Chondrocyte (in vitro differentiated cells): ENCODE measurements around the gene ARSI. TPM values are rescaled to one million over a fixed set of nuclear protein-coding genes. Genes with fewer than 3 reads are reported as not detected.

Experiments
- DNase-seq: peaks from one replicate; pipeline ENCODE4 v3.0.0; 2021; ENCODE audit warnings: mixed read lengths, low spot score
- H3K27ac Mint-ChIP-seq: one replicate; pipeline ENCODE4 v1.8.0; 2021; ENCODE audit warnings: mild to moderate bottlenecking, moderate library complexity, mixed read lengths; ENCODE audit not compliant: unreplicated experiment
- H3K27me3 Mint-ChIP-seq: 2 replicates; pipeline ENCODE4 v1.8.0; 2021; ENCODE audit warnings: low read depth, mixed read lengths
- H3K36me3 Mint-ChIP-seq: 2 replicates; pipeline ENCODE4 v1.8.0; 2021; ENCODE audit warnings: low read depth, mixed read lengths
- H3K4me1 Mint-ChIP-seq: 2 replicates; pipeline ENCODE4 v1.8.0; 2021; ENCODE audit warnings: low read depth, mild to moderate bottlenecking, mixed read lengths
- H3K4me3 Mint-ChIP-seq: one replicate; pipeline ENCODE4 v1.8.0; 2021; ENCODE audit warnings: mild to moderate bottlenecking, moderate library complexity, mixed read lengths; ENCODE audit not compliant: unreplicated experiment
- H3K9me3 Mint-ChIP-seq: 2 replicates; pipeline ENCODE4 v1.8.0; 2021; ENCODE audit warnings: low read depth, mixed read lengths
- total RNA-seq: library from RNA; stranded (reverse); gene quantifications from 3 replicates; pipeline ENCODE4 v1.2.1, GENCODE V29; 2021
- TF ChIP-seq, protein P1 (sequence below): fragments of 200-600 bp; sonication (generic); IDR thresholded peaks from 2 replicates; pipeline ENCODE4 v1.5.0; 2021; ENCODE audit warnings: antibody characterized with exemption, mild to moderate bottlenecking, moderate library complexity

The ARSI gene
- total RNA-seq, 1 donor from 2014 or later, result 2.4 TPM

DNA sequence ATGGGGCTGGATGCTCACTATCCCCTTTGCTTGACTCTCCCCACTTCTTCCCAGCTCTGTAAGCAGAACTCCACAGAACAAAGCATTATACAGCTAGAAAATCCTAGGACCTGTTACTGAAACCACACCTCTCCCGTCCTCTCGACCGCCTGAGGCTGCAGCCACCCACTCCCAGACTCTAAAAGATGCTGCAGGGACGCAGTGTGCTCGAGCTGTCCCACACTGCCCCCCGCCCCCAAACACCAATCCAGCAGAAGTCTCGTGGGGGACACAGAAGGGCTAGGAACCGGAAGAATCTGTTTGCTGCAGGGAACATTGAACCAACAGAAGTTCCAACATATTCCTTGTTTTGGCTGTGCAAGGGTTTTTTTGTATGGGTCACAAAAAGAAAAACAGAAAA, 20.7 kb downstream of the ARSI start:
- H3K4me1 Mint-ChIP-seq, result peaks cover 7% of the 10 kb centered on the region
- H3K27ac Mint-ChIP-seq, result no peak overlapping the region
- no peaks in the 10 kb centered on the region for H3K27me3 Mint-ChIP-seq
- no peaks in the 10 kb centered on the region for H3K9me3 Mint-ChIP-seq
- no peak for DNase-seq
- H3K4me3 Mint-ChIP-seq, result no peak overlapping the region
- H3K36me3 Mint-ChIP-seq, result no peaks in the 10 kb centered on the region
- TF ChIP-seq, protein P1, sequence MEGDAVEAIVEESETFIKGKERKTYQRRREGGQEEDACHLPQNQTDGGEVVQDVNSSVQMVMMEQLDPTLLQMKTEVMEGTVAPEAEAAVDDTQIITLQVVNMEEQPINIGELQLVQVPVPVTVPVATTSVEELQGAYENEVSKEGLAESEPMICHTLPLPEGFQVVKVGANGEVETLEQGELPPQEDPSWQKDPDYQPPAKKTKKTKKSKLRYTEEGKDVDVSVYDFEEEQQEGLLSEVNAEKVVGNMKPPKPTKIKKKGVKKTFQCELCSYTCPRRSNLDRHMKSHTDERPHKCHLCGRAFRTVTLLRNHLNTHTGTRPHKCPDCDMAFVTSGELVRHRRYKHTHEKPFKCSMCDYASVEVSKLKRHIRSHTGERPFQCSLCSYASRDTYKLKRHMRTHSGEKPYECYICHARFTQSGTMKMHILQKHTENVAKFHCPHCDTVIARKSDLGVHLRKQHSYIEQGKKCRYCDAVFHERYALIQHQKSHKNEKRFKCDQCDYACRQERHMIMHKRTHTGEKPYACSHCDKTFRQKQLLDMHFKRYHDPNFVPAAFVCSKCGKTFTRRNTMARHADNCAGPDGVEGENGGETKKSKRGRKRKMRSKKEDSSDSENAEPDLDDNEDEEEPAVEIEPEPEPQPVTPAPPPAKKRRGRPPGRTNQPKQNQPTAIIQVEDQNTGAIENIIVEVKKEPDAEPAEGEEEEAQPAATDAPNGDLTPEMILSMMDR, result no peak

DNA sequence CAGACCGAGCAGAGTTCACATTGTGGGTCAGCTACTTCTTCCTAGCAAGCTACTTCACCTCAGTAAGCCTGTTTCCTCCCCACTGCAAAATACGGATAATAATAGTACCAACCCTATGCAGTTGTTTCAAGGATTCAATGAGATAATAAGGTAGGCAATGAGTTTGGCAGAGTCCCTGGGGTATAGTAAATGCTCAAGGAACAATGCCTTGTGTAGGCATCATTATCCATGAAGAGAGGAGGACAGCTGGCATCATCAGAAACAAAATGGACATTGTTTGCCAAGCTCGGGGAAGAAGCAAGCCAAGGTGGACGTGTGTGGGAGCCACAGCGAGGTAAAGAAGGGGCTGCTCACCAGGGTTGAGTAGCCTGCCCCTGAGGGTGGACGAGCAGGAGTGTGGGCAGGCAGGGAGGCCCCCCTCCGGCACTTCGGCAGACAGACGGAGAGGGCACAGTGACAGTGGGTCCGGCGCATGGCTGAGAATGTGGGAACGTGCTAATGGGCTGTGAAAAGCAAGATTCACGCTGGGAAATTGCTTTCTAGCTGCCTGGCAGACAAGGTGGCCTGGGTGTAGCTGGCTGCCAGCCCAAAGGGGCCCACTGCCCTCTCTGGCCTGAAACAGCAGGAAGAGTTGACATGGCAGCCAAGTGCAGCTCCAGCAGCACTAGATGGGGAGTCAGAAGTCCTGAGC, 23.2 kb downstream of the ARSI start:
- Mint-ChIP-seq H3K27me3 (peaks cover 2% of the 10 kb centered on the region), H3K4me3 (no peak overlapping the region), H3K36me3 (no peaks in the 10 kb centered on the region), H3K4me1 (peaks cover 7% of the 10 kb centered on the region), H3K9me3 (no peaks in the 10 kb centered on the region), H3K27ac (no peak overlapping the region)
- DNase-seq, result no peak
- TF ChIP-seq, protein P1, result no peak

DNA sequence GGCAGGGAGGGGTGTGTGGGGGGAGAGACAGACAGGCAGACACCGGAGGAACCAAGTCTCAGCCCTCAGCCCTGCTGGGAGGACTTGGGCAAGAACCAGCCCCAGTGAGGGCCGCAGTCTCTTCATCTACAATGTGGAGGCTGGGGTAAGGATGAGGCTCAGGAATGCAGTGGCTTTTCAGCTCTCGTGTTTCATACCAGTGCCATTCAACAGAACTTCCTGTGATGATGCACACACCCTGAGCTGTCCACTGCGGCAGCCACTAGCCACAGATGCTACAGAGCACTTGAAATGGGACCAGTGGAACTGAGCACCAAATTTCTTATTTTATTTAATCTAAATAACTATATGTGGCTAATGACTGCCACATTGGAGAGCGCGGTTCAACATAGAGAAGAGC, 23.8 kb downstream of the ARSI start:
- peaks cover 7% of the 10 kb centered on the region for H3K4me1 Mint-ChIP-seq
- H3K9me3 Mint-ChIP-seq, result no peaks in the 10 kb centered on the region
- DNase-seq, result no peak
- H3K27ac Mint-ChIP-seq, result no peak overlapping the region
- H3K27me3 Mint-ChIP-seq, result peaks cover 2% of the 10 kb centered on the region
- no peak overlapping the region for H3K4me3 Mint-ChIP-seq
- H3K36me3 Mint-ChIP-seq, result no peaks in the 10 kb centered on the region
- TF ChIP-seq, protein P1, result no peak

DNA sequence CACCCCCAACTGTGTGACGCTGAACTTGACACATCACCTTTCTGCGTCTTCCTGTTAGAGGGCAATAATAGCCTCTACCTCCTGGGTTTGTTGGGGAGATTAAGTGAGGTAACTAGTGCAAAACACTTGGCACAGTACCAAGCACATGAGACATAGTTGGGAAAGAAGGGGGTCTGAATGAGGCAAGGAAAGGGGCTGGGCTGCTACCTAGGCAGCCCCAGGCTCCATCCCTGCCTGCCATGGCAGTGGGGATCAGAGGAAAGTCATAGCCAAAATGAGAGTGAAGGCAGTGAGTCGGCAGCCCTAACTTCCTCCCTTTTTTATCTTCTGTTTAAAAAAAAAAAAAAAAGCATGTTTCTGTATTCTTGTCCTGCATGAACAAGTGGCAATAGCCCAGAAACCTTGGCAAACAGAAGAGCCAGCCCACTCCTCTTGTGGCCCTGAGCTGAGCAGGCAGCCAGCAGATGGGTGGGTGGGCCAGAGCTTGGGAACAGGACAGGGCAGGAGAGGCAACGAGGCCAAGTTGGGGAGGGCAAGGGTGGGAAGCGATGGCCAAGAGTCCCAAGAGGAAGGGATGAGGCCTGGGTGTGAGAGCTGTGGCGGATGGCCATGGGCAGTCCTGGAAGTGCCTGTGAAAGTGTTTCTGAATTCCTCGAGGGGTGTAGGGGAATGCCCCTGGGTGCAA, 24.5 kb downstream of the ARSI start:
- Mint-ChIP-seq H3K4me1 (peaks cover 7% of the 10 kb centered on the region), H3K4me3 (no peak overlapping the region), H3K27ac (no peak overlapping the region), H3K27me3 (peaks cover 2% of the 10 kb centered on the region), H3K9me3 (no peaks in the 10 kb centered on the region), H3K36me3 (no peaks in the 10 kb centered on the region)
- TF ChIP-seq, protein P1, result no peak
- no peak for DNase-seq

DNA sequence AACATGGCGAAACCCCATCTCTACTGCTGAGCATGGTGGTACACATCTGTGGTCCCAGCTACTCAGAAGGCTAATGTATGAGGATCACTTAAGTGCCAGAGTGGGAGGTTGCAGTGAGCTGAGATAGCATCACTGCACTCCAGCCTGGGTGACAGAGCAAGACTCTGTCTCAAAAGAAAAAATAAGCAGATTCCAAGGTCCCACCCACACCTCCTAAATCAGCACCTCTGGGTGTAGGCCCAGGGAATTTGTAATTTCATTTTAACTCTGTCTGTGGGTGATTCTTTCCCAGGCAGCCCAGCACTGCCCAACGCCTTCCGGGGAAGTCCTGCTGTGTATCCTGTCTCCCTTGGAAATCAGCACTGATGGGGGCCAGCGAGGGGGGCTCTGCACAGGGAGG, 25.7 kb downstream of the ARSI start:
- no peaks in the 10 kb centered on the region for H3K36me3 Mint-ChIP-seq
- H3K4me3 Mint-ChIP-seq, result no peak overlapping the region
- DNase-seq, result no peak
- H3K27ac Mint-ChIP-seq, result no peak overlapping the region
- peaks cover 7% of the 10 kb centered on the region for H3K4me1 Mint-ChIP-seq
- H3K27me3 Mint-ChIP-seq, result peaks cover 2% of the 10 kb centered on the region
- TF ChIP-seq, protein P1, result no peak
- H3K9me3 Mint-ChIP-seq, result no peaks in the 10 kb centered on the region
